PC-9 (cell line): ENCODE results near the gene RASEF.

Source experiments
- EZH2 ChIP-seq: fragments of 200-600 bp; sonication (generic); IDR thresholded peaks from 2 replicates; pipeline ENCODE4 v1.8.0; 2017; ENCODE audit warnings: antibody characterized with exemption, low read depth
- TF ChIP-seq, protein P1 (sequence below): fragments of 200-600 bp; sonication (generic); conservative IDR thresholded peaks from 2 replicates; pipeline ENCODE4 v1.6.1; 2017; ENCODE audit warnings: mixed run types, antibody characterized with exemption, mild to moderate bottlenecking, moderate library complexity

DNA sequence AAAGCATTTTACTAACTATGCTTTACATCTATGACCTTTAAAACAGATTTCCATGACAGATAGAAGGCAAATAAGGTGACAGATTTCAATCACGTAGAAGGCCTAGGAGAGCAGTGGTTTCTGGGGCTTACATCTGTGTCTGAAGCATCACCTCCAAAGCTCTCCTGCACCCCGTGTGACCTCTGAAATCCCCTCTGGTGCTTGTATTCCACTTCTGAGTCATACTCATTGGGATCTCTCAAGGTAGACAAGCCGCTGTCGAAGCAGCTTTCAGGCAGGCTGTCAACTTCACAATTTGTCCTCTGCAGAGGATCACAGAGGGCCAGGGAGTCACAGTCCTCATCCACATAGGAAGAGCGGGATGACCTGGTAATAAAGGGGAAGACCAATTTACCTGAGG is 62.2 kb downstream of the RASEF start:
- TF ChIP-seq, protein P1, sequence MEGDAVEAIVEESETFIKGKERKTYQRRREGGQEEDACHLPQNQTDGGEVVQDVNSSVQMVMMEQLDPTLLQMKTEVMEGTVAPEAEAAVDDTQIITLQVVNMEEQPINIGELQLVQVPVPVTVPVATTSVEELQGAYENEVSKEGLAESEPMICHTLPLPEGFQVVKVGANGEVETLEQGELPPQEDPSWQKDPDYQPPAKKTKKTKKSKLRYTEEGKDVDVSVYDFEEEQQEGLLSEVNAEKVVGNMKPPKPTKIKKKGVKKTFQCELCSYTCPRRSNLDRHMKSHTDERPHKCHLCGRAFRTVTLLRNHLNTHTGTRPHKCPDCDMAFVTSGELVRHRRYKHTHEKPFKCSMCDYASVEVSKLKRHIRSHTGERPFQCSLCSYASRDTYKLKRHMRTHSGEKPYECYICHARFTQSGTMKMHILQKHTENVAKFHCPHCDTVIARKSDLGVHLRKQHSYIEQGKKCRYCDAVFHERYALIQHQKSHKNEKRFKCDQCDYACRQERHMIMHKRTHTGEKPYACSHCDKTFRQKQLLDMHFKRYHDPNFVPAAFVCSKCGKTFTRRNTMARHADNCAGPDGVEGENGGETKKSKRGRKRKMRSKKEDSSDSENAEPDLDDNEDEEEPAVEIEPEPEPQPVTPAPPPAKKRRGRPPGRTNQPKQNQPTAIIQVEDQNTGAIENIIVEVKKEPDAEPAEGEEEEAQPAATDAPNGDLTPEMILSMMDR = no peak
- TF ChIP-seq EZH2 = no peak
